NCI-H82 treated with DMSO at 0.1 percent for 48 hours (cell line): ENCODE results near the gene FLT3LG.
A peak's percentile ranks its signal among the peaks of the same experiment; 100 is the strongest.

Source experiments
- DNase-seq: peaks from one replicate; lab custom pipeline; 2025; ENCODE audit not compliant: unreplicated experiment; lab: John Stamatoyannopoulos, UW

The FLT3LG gene

DNA sequence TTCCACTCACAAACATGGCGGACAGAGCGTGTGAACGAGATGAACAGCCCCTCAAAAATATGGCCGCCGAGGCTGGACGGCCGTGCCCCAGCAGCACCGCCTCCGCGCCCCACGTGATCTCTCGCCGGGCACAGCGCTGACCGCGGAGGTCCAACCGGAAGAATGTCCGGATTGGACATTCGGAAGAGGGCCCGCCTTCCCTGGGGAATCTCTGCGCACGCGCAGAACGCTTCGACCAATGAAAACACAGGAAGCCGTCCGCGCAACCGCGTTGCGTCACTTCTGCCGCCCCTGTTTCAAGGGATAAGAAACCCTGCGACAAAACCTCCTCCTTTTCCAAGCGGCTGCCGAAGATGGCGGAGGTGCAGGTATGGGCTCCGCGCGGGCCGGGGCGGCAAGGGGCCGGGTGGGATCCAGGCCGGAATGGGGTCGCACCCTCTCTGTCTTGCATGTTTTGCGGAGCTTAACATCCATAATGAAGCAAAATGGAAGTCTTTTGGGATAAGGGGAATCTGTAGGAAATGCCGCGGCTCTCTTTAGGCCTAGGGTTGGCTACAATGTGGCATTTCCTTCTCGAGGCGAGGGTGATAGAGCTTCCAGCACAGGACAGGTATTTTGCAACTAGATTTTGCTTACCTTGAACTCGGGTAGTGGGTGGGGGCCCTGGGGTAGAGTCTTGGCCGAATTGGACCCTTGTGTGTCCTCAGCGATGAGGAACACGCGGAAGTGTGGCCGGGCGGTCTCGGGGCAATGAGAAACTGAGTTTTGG is 13.4 kb downstream of the FLT3LG start, which contains the start of gene RPL13A:
Gene RPL13A, plus strand, starts transcription at position 332 of the 769 bp plus-strand sequence. Its CDS starts 22 bp downstream, at position 354.
- DNase-seq: peak; percentile 96

- no peak for DNase-seq
Observed at GRCh38 chr19:49488046-49488862, 14.2 kb downstream of the FLT3LG start.

DNA sequence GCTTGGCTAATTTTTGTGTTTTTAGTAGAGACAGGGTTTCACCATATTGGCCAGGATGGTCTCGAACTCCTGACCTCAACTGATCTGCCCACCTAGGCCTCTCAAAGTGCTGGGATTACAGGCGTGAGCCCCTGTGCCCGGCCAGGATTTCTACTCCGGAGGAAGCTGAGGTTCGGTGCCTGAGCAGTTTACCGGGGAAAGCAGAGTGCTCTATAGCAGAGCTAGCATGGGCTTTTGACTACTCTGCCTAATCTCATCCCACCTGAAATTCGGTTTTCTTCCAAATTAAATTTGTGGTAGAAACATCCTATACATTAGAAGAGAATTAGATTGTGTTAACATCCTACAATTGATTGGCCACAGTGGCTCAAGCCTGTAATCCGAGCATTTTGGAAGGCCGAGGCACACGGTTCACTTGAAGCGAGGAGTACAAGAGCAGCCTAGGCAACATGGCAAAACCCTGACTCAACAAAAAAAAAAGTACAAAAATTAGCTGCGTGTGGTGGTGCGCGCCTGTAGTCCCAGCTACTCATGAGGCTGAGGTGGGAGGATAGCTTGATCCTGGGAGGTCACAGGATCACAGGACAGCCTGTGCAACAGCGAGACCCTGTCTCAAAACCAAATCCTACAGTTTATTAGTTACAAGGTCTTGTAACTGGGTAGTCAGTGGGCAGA is 15.0 kb downstream of the FLT3LG start:
- no peak for DNase-seq

DNA sequence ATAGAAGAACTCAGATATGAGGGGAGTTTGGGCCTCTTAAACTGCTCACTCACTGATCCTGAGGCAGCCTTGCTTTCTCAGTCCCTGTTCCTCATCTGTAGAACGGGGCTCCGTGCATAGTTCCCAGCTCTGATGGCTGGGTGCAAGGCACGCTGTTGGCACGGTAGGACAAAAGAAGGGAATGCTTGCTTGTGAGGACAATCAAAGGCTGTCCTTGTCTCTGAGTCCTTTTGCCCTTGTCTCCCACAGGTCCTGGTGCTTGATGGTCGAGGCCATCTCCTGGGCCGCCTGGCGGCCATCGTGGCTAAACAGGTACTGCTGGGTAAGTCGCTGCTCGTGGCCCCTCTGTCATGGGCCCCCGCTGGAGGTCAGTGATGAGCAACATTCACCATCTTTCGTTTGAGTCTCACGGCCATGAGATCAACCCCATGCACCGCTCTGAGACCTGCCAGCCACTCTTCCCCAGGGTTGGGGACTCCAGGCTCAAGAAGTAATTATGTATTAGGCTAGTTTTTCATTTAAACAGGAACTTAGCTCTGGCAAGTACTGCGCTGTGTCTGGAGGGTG is 15.7 kb downstream of the FLT3LG start:
- no peak for DNase-seq

DNA sequence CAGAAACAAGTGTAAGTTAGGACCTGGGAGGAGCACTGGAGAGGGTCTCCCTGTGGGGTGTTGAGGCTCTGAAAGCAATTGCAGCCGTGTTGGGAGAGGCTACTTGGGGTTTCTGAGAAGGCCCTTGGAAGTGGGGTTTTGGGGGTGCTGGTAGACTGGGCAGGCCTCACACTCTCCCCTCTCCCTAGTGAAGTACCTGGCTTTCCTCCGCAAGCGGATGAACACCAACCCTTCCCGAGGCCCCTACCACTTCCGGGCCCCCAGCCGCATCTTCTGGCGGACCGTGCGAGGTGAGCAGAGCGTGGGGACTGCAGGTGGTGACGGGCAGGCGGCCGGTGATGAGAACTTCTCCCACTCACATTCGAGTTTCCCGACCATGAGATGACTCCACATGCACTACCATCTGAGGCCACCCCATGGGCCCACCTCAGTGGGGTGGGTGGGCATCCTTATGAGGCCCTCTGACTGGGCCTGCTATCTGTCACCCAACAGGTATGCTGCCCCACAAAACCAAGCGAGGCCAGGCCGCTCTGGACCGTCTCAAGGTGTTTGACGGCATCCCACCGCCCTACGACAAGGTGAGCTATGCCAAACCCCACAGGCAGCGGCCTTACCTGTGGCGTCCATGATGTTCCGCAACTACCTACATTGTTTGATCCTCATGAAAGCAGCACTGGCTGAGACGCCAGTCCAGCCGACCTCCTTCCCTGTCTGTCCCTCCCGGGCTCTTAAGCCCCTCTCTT is 16.4 kb downstream of the FLT3LG start:
- no peak for DNase-seq

GRCh38 chr19:49491030-49491803 is 17.2 kb downstream of the FLT3LG start:
- DNase-seq: no peak

DNA sequence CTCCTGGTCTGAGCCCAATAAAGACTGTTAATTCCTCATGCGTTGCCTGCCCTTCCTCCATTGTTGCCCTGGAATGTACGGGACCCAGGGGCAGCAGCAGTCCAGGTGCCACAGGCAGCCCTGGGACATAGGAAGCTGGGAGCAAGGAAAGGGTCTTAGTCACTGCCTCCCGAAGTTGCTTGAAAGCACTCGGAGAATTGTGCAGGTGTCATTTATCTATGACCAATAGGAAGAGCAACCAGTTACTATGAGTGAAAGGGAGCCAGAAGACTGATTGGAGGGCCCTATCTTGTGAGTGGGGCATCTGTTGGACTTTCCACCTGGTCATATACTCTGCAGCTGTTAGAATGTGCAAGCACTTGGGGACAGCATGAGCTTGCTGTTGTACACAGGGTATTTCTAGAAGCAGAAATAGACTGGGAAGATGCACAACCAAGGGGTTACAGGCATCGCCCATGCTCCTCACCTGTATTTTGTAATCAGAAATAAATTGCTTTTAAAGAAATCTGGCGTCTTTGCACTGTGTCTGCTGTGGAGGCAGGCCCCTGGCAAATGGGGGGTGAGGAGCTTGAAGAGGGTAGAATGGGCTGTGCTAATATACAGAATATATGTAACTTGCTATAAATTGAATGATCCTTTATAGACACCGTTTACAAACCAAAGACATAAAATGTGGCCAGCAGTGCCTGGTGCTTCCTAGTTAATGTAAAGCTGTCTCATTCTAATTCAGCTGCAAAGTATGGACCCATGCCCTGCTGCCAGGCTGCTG is 18.0 kb downstream of the FLT3LG start:
- no peak for DNase-seq

DNA sequence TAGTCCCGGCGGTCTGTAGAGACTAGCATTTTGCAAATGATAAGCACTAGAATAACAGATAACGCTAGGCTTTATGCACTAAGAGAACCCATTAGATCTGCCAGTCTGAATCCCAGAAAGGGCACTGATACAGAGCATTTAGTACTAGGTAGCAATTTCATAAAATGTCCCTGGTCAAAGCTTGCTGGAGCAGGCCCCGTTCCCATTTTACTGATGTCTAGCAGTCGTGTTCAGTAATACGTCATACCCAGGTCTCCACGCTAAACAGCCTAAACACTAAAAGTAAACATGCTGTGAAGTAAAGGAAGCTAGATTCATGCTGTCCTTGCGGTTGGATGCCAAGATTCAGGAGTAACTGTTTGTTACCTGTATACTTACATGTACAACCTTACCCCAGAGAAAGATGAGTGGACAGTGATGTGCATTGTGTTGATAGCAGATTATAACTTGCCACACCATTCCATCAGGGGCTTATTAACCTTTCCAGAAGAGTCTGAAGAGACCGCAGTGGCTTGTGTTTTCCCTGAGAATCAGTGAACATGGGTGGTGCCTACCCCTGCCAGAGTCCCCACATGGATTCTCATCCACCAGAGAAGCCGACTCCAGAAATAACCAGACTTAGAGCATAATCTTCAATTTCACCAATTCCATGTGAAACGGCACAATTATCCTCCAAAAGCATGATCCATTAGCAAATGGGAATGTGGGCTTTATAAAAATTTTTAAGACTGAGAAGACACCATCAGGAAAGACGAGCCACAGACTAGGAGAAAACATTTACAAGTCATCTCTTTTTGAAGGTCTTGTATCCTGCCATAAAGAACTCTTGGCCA is 18.8 kb downstream of the FLT3LG start:
- DNase-seq: no peak

DNA sequence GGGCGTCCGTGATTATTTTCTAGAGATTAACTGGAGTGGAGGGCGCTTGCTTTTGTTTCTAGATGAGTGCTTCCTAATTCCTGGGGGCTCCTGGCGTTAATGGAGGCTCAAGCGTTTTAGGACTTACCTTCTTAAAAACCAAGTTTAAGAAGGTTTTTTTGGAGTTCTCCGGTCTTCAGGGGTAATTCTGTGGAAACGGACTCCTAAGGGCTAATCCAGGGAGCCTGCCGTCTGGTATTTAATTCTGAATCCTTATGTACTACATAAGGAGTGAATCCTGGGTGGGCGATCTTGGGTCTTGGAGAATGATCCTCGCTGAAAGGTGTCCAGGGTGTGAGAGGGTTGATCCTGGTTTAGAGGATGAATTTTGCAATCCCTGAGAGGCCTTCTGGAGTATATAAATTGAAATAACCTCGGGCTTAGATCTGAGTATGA is 22.6 kb downstream of the FLT3LG start:
- DNase-seq: no peak

GRCh38 chr19:49497047-49497788 is 23.2 kb downstream of the FLT3LG start:
- DNase-seq: no peak

- no peak for DNase-seq
Observed at GRCh38 chr19:49497789-49498103, 23.7 kb downstream of the FLT3LG start.

- no peak for DNase-seq
Observed at GRCh38 chr19:49498475-49498874, 24.5 kb downstream of the FLT3LG start.

- DNase-seq: no peak
Observed at GRCh38 chr19:49499030-49499670, 25.1 kb downstream of the FLT3LG start.

DNA sequence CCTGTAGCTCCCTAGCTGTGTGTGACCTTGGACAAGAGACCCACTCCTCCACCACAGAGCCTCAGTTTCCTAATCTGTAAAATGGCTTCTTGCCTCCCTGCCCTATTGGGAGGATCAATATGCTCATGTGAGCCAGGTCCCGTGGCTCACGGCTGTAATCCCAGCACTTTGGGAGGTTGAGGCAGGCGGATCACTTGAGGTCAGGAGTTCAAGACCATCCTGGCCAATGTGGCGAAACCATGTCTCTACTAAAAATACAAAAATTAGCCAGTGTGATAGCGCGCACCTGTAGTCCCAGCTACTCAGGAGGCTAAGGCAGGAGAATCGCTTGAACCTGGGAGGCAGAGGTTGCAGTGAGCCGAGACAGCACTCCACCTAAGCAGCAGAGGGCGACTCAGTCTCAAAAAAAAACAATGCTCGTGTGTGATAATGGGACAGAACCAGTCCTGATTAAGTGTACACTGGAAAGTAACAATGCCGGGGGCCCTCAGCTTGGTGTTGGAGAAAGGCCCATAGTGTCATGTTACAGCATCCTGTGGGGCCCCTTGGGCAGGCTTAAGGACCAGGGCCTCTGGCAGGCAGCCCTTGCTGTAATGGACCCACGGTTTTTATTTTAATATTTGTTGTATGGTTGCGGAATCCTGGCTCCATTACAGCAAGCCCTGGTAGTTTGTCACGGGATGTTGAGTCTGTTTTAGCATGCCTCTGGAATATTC is 29.0 kb downstream of the FLT3LG start:
- DNase-seq: peak; percentile 48

GRCh38 chr19:49503582-49503962 is 29.6 kb downstream of the FLT3LG start:
- DNase-seq: no peak

- peak; percentile 72 for DNase-seq
Observed at GRCh38 chr19:49506575-49507105, 32.6 kb downstream of the FLT3LG start.
